NCI-H82 (cell line): ENCODE results near the gene TAS2R1.

Experiments used
- DNase-seq: peaks from one replicate; lab custom pipeline; 2025; lab: John Stamatoyannopoulos, UW

Gene TAS2R1

GRCh38 chr5:9630251-9630650 is at the start of gene TAS2R1:
Gene TAS2R1, minus strand, starts transcription at chr5:9630351. Its CDS starts 319 bp downstream, at chr5:9630032.
- DNase-seq = no peak

- DNase-seq = no peak
These were observed 40.2 kb upstream of the TAS2R1 start for GRCh38 chr5:9670371-9670770.

- DNase-seq = no peak
These were observed 37.8 kb upstream of the TAS2R1 start for GRCh38 chr5:9667906-9668305.

GRCh38 chr5:9663891-9664290 is 33.7 kb upstream of the TAS2R1 start:
- no peak for DNase-seq

GRCh38 chr5:9661316-9662015 is 31.3 kb upstream of the TAS2R1 start:
- DNase-seq = no peak

GRCh38 chr5:9658706-9659105 is 28.6 kb upstream of the TAS2R1 start:
- no peak for DNase-seq

- no peak for DNase-seq
These were observed 27.7 kb upstream of the TAS2R1 start for GRCh38 chr5:9657819-9658218.

- DNase-seq = no peak
These were observed 25.5 kb upstream of the TAS2R1 start for GRCh38 chr5:9655641-9656040.

GRCh38 chr5:9654886-9655285 is 24.7 kb upstream of the TAS2R1 start:
- no peak for DNase-seq

GRCh38 chr5:9653811-9654210 is 23.7 kb upstream of the TAS2R1 start:
- DNase-seq = peak; percentile 23

GRCh38 chr5:9653061-9653460 is 22.9 kb upstream of the TAS2R1 start:
- DNase-seq = no peak

- DNase-seq = no peak
These were observed 22.1 kb upstream of the TAS2R1 start for GRCh38 chr5:9652295-9652694.

- DNase-seq = no peak
These were observed 16.7 kb upstream of the TAS2R1 start for GRCh38 chr5:9646843-9647242.

- no peak for DNase-seq
These were observed 14.5 kb upstream of the TAS2R1 start for GRCh38 chr5:9644630-9645029.

- DNase-seq = no peak
These were observed 12.5 kb upstream of the TAS2R1 start for GRCh38 chr5:9642621-9643020.

- DNase-seq = peak; percentile 55
These were observed 11.7 kb upstream of the TAS2R1 start for GRCh38 chr5:9641806-9642355.

GRCh38 chr5:9632495-9632894 is 2.3 kb upstream of the TAS2R1 start:
- no peak for DNase-seq

- no peak for DNase-seq
These were observed 2.6 kb downstream of the TAS2R1 start for GRCh38 chr5:9627541-9627940.

- no peak for DNase-seq
These were observed 3.2 kb downstream of the TAS2R1 start for GRCh38 chr5:9626955-9627354.

GRCh38 chr5:9625731-9626130 is 4.4 kb downstream of the TAS2R1 start:
- DNase-seq = peak; percentile 21

GRCh38 chr5:9625286-9625685 is 4.9 kb downstream of the TAS2R1 start:
- no peak for DNase-seq

- DNase-seq = no peak
These were observed 5.8 kb downstream of the TAS2R1 start for GRCh38 chr5:9624196-9624947.

- peak; percentile 53 for DNase-seq
These were observed 6.5 kb downstream of the TAS2R1 start for GRCh38 chr5:9623661-9624060.
